Activated CD4-positive, alpha-beta memory T cell treated with anti-CD3 and anti-CD28 coated beads for 36 hours (primary cell): ENCODE measurements around the gene POC1A. TPM values are rescaled to one million over a fixed set of nuclear protein-coding genes. Genes with fewer than 3 reads are reported as not detected.

Source experiments
- total RNA-seq, 2 experiments: library from RNA; stranded (reverse); gene quantifications; one replicate each; pipeline ENCODE4 v1.2.3, GENCODE V29; 2021

POC1A gene
- total RNA-seq, 2 experiments from 2014 or later, result 28.5 to 30.5 TPM

Other genes with a start within 250 kb of the POC1A start
- gene RRP9, start 212.5 kb downstream of the POC1A start, total RNA-seq, result 10 to 100 TPM; 32.3 to 35.4 TPM
- gene PARP3, start 212.1 kb downstream of the POC1A start, total RNA-seq, result 10 to 100 TPM; 12.1 to 13.4 TPM
- gene GPR62, start 199.0 kb downstream of the POC1A start, total RNA-seq, result not detected
- gene PCBP4, start 187.0 kb downstream of the POC1A start, total RNA-seq, result 10 to 100 TPM; 17.3 to 19.3 TPM
- gene ABHD14B, start 180.4 kb downstream of the POC1A start, total RNA-seq, result 10 to 100 TPM; 71.0 to 71.4 TPM
- 1 to 10 TPM; 7.9 to 8.6 TPM for gene ABHD14A, start 179.4 kb downstream of the POC1A start, total RNA-seq
- gene ACY1, start 170.9 kb downstream of the POC1A start, total RNA-seq, result 10 to 100 TPM; 53.1 to 59.2 TPM
- gene RPL29, start 158.5 kb downstream of the POC1A start, total RNA-seq, result 1,000 to 10,000 TPM; 1,502 to 1,507 TPM
- 10 to 100 TPM; 14.1 to 14.5 TPM for gene DUSP7, start 97.9 kb downstream of the POC1A start, total RNA-seq
- 10 to 100 TPM; 64.4 to 64.5 TPM for gene ALAS1, start 43.7 kb upstream of the POC1A start, total RNA-seq
- under 1 TPM; 0.59 to 0.90 TPM for gene TLR9, start 71.2 kb upstream of the POC1A start, total RNA-seq
- gene TWF2, start 84.7 kb upstream of the POC1A start, total RNA-seq, result 100 to 1,000 TPM; 114 to 118 TPM
- 100 to 1,000 TPM; 111 TPM for gene PPM1M, start 91.3 kb upstream of the POC1A start, total RNA-seq
- 100 to 1,000 TPM; 110 to 111 TPM for gene WDR82, start 124.2 kb upstream of the POC1A start, total RNA-seq
- 10 to 100 TPM; 21.9 to 23.1 TPM for gene GLYCTK, start 133.4 kb upstream of the POC1A start, total RNA-seq
- 10 to 100 TPM; 13.2 to 13.5 TPM for gene DNAH1, start 161.9 kb upstream of the POC1A start, total RNA-seq